MG63 (cell line): ENCODE measurements around the gene YIPF4. TPM values are rescaled to one million over a fixed set of nuclear protein-coding genes. Genes with fewer than 3 reads are reported as not detected.
A peak's percentile ranks its signal among the peaks of the same experiment; 100 is the strongest.

ENCODE experiments used
- DNase-seq: peaks from one replicate; pipeline ENCODE4 v3.0.0-alpha.2; 2020
- H3K27me3 ChIP-seq: fragments of 250-450 bp; sonication (Bioruptor Pico); 2 replicates; pipeline ENCODE4 v1.5.1; 2020; ENCODE audit warnings: mild to moderate bottlenecking, moderate library complexity
- H3K36me3 ChIP-seq: fragments of 250-450 bp; sonication (Bioruptor Pico); 2 replicates; pipeline ENCODE4 v1.5.1; 2020; ENCODE audit warnings: mild to moderate bottlenecking, moderate library complexity
- H3K4me3 ChIP-seq: fragments of 250-450 bp; sonication (Bioruptor Pico); 2 replicates; pipeline ENCODE4 v1.5.1; 2020; ENCODE audit warnings: mild to moderate bottlenecking, moderate library complexity
- H3K9me3 ChIP-seq: fragments of 250-450 bp; sonication (Bioruptor Pico); 2 replicates; pipeline ENCODE4 v1.5.1; 2020; ENCODE audit warnings: mild to moderate bottlenecking, moderate library complexity
- total RNA-seq: library from RNA; depleted of rRNA; stranded (reverse); fragments of >200 nt; shearing (Covaris generic); gene quantifications from 2 replicates; pipeline ENCODE4 v1.2.3, GENCODE V29; 2014; ENCODE audit warnings: low replicate concordance; rRNA removed

YIPF4 gene
- total RNA-seq = 34.1 and 41.9 TPM in 2 replicates

GRCh38 chr2:32277674-32278477 is at the start of gene YIPF4:
YIPF4 (plus strand) TSS chr2:32277904; CDS start chr2:32278156, 252 bp downstream.
- Histone ChIP-seq H3K9me3 (no peaks in the 10 kb centered on the region), H3K36me3 (peaks cover 14% of the 10 kb centered on the region), H3K27me3 (no peaks in the 10 kb centered on the region), H3K4me3 (peak within 1 kb of the TSS; percentile 80)
- peak; percentile 80 for DNase-seq

- DNase-seq = no peak
- H3K36me3 ChIP-seq = no peaks in the 10 kb centered on the region; the same call in none of the 2 replicates
- no peaks in the 10 kb centered on the region for H3K9me3 ChIP-seq
- no peak overlapping the region for H3K4me3 ChIP-seq
- no peaks in the 10 kb centered on the region for H3K27me3 ChIP-seq
These were observed 49.5 kb upstream of the YIPF4 start for GRCh38 chr2:32228181-32228580.

- Histone ChIP-seq H3K27me3 (no peaks in the 10 kb centered on the region), H3K4me3 (no peak overlapping the region), H3K9me3 (no peaks in the 10 kb centered on the region), H3K36me3 (no peaks in the 10 kb centered on the region; the same call in none of the 2 replicates)
- no peak for DNase-seq
These were observed 48.1 kb upstream of the YIPF4 start for GRCh38 chr2:32229635-32230034.

- H3K27me3 ChIP-seq = no peaks in the 10 kb centered on the region
- no peaks in the 10 kb centered on the region; the same call in 1 of the 2 replicates for H3K36me3 ChIP-seq
- no peak for DNase-seq
- H3K4me3 ChIP-seq = no peak overlapping the region
- no peaks in the 10 kb centered on the region for H3K9me3 ChIP-seq
These were observed 45.7 kb upstream of the YIPF4 start for GRCh38 chr2:32231959-32232358.

GRCh38 chr2:32235315-32235714 is 42.4 kb upstream of the YIPF4 start:
- H3K9me3 ChIP-seq = no peaks in the 10 kb centered on the region
- no peak for DNase-seq
- no peaks in the 10 kb centered on the region; the same call in 1 of the 2 replicates for H3K36me3 ChIP-seq
- no peaks in the 10 kb centered on the region for H3K27me3 ChIP-seq
- no peak overlapping the region for H3K4me3 ChIP-seq

GRCh38 chr2:32237488-32237887 is 40.2 kb upstream of the YIPF4 start:
- DNase-seq = no peak
- Histone ChIP-seq H3K27me3 (no peaks in the 10 kb centered on the region), H3K36me3 (no peaks in the 10 kb centered on the region), H3K9me3 (no peaks in the 10 kb centered on the region), H3K4me3 (no peak overlapping the region)

GRCh38 chr2:32237996-32238395 is 39.7 kb upstream of the YIPF4 start:
- Histone ChIP-seq H3K4me3 (no peak overlapping the region), H3K27me3 (no peaks in the 10 kb centered on the region), H3K9me3 (no peaks in the 10 kb centered on the region), H3K36me3 (no peaks in the 10 kb centered on the region)
- DNase-seq = no peak

- H3K27me3 ChIP-seq = no peaks in the 10 kb centered on the region
- no peaks in the 10 kb centered on the region for H3K36me3 ChIP-seq
- H3K9me3 ChIP-seq = no peaks in the 10 kb centered on the region
- no peak overlapping the region for H3K4me3 ChIP-seq
- no peak for DNase-seq
These were observed 35.4 kb upstream of the YIPF4 start for GRCh38 chr2:32242331-32242730.

- Histone ChIP-seq H3K27me3 (no peaks in the 10 kb centered on the region), H3K36me3 (no peaks in the 10 kb centered on the region), H3K4me3 (no peak overlapping the region), H3K9me3 (no peaks in the 10 kb centered on the region)
- DNase-seq = peak; percentile 24
These were observed 30.8 kb upstream of the YIPF4 start for GRCh38 chr2:32246911-32247310.

- no peak for DNase-seq
- Histone ChIP-seq H3K9me3 (no peaks in the 10 kb centered on the region), H3K27me3 (no peaks in the 10 kb centered on the region), H3K4me3 (no peak overlapping the region), H3K36me3 (no peaks in the 10 kb centered on the region)
These were observed 29.4 kb upstream of the YIPF4 start for GRCh38 chr2:32248299-32248698.

GRCh38 chr2:32249731-32250236 is 27.9 kb upstream of the YIPF4 start:
- Histone ChIP-seq H3K9me3 (no peaks in the 10 kb centered on the region), H3K36me3 (no peaks in the 10 kb centered on the region), H3K4me3 (no peak overlapping the region), H3K27me3 (no peaks in the 10 kb centered on the region)
- no peak for DNase-seq

- no peak for DNase-seq
- Histone ChIP-seq H3K9me3 (no peaks in the 10 kb centered on the region), H3K36me3 (no peaks in the 10 kb centered on the region), H3K27me3 (no peaks in the 10 kb centered on the region), H3K4me3 (no peak overlapping the region)
These were observed 27.4 kb upstream of the YIPF4 start for GRCh38 chr2:32250290-32250689.

- no peaks in the 10 kb centered on the region for H3K9me3 ChIP-seq
These were observed 19.5 kb upstream of the YIPF4 start for GRCh38 chr2:32258242-32258641.

GRCh38 chr2:32260376-32260775 is 17.3 kb upstream of the YIPF4 start:
- Histone ChIP-seq H3K27me3 (no peaks in the 10 kb centered on the region), H3K4me3 (no peak overlapping the region), H3K9me3 (no peaks in the 10 kb centered on the region), H3K36me3 (no peaks in the 10 kb centered on the region)
- DNase-seq = no peak

More at GRCh38 chr2:32258242-32258641, 19.5 kb upstream of the YIPF4 start:
- DNase-seq = no peak
- Histone ChIP-seq H3K27me3 (no peaks in the 10 kb centered on the region), H3K36me3 (no peaks in the 10 kb centered on the region), H3K4me3 (no peak overlapping the region)

- Histone ChIP-seq H3K9me3 (no peaks in the 10 kb centered on the region), H3K36me3 (no peaks in the 10 kb centered on the region), H3K4me3 (no peak overlapping the region), H3K27me3 (no peaks in the 10 kb centered on the region)
- DNase-seq = no peak
These were observed 15.6 kb upstream of the YIPF4 start for GRCh38 chr2:32262105-32262504.

- DNase-seq = no peak
- H3K27me3 ChIP-seq = no peaks in the 10 kb centered on the region
These were observed 13.1 kb upstream of the YIPF4 start, which contains the start of gene NLRC4 for GRCh38 chr2:32264422-32265105. NLRC4 (minus strand) TSS chr2:32264886; CDS start chr2:32256775, 8,111 bp downstream.

GRCh38 chr2:32271063-32271462 is 6.6 kb upstream of the YIPF4 start:
- H3K36me3 ChIP-seq = no peaks in the 10 kb centered on the region
- H3K9me3 ChIP-seq = no peaks in the 10 kb centered on the region
- no peak for DNase-seq
- H3K27me3 ChIP-seq = no peaks in the 10 kb centered on the region
- no peak overlapping the region for H3K4me3 ChIP-seq

More at GRCh38 chr2:32264422-32265105, 13.1 kb upstream of the YIPF4 start, which contains the start of gene NLRC4:
- H3K9me3 ChIP-seq = no peaks in the 10 kb centered on the region
- H3K36me3 ChIP-seq = no peaks in the 10 kb centered on the region
- no peak within 1 kb of the TSS for H3K4me3 ChIP-seq
